Endothelial cell (in vitro differentiated cells): ENCODE results near the gene ANKH. TPM values are rescaled to one million over a fixed set of nuclear protein-coding genes. Genes with fewer than 3 reads are reported as not detected.

ENCODE experiments used
- DNase-seq: peaks from one replicate; pipeline ENCODE4 v3.0.0; 2021; ENCODE audit warnings: low spot score
- H3K27ac Mint-ChIP-seq: one replicate; pipeline ENCODE4 v1.8.0; 2021; ENCODE audit warnings: mixed read lengths, inconsistent platforms; ENCODE audit not compliant: unreplicated experiment
- H3K27me3 Mint-ChIP-seq: one replicate; pipeline ENCODE4 v1.8.0; 2021; ENCODE audit warnings: mild to moderate bottlenecking, moderate library complexity, mixed read lengths, inconsistent platforms; ENCODE audit not compliant: unreplicated experiment
- H3K36me3 Mint-ChIP-seq: one replicate; pipeline ENCODE4 v1.8.0; 2021; ENCODE audit warnings: mild to moderate bottlenecking, low read depth, mixed read lengths, inconsistent platforms; ENCODE audit not compliant: unreplicated experiment
- H3K4me1 Mint-ChIP-seq: one replicate; pipeline ENCODE4 v1.8.0; 2021; ENCODE audit warnings: mild to moderate bottlenecking, mixed read lengths, inconsistent platforms; ENCODE audit not compliant: unreplicated experiment
- H3K4me3 Mint-ChIP-seq: one replicate; pipeline ENCODE4 v1.8.0; 2021; ENCODE audit warnings: mild to moderate bottlenecking, mixed read lengths, inconsistent platforms; ENCODE audit not compliant: unreplicated experiment
- H3K9me3 Mint-ChIP-seq: one replicate; pipeline ENCODE4 v1.8.0; 2021; ENCODE audit warnings: mixed read lengths, inconsistent platforms; ENCODE audit not compliant: unreplicated experiment
- CTCF ChIP-seq: fragments of 200-600 bp; sonication (generic); IDR thresholded peaks from one replicate; pipeline ENCODE4 v1.5.0; 2021; ENCODE audit warnings: antibody characterized with exemption; ENCODE audit not compliant: unreplicated experiment
- total RNA-seq: library from RNA; stranded (reverse); fragmentation: NEBNext Ultra II Directional; extraction: Animal tissue kit (Norgen Biotek cat#: 25700); gene quantifications from one replicate; pipeline ENCODE4 v1.2.1, GENCODE V29; 2021; ENCODE audit not compliant: unreplicated experiment

The ANKH gene
- total RNA-seq, 1 donor from 2014 or later: 61.8 TPM

GRCh38 chr5:14741801-14742440, 129.7 kb downstream of the ANKH start:
- no peaks in the 10 kb centered on the region for H3K9me3 Mint-ChIP-seq
- DNase-seq: no peak
- peaks cover 6% of the 10 kb centered on the region for H3K27me3 Mint-ChIP-seq
- H3K27ac Mint-ChIP-seq: no peak overlapping the region
- H3K4me3 Mint-ChIP-seq: peak overlapping the region; percentile 70
- peaks cover 26% of the 10 kb centered on the region for H3K36me3 Mint-ChIP-seq
- TF ChIP-seq CTCF: no peak
- peaks cover 3% of the 10 kb centered on the region for H3K4me1 Mint-ChIP-seq

GRCh38 chr5:14741131-14741530, 130.4 kb downstream of the ANKH start:
- Mint-ChIP-seq H3K36me3 (peaks cover 28% of the 10 kb centered on the region), H3K27ac (no peak overlapping the region), H3K9me3 (no peaks in the 10 kb centered on the region), H3K27me3 (peaks cover 5% of the 10 kb centered on the region), H3K4me3 (no peak overlapping the region), H3K4me1 (peaks cover 3% of the 10 kb centered on the region)
- DNase-seq: no peak
- no peak for TF ChIP-seq CTCF

- TF ChIP-seq CTCF: no peak
- Mint-ChIP-seq H3K4me3 (no peak overlapping the region), H3K4me1 (no peaks in the 10 kb centered on the region), H3K9me3 (no peaks in the 10 kb centered on the region), H3K27me3 (peaks cover 4% of the 10 kb centered on the region), H3K27ac (no peak overlapping the region), H3K36me3 (peaks cover 24% of the 10 kb centered on the region)
- no peak for DNase-seq
Measured at GRCh38 chr5:14739981-14740380, 131.6 kb downstream of the ANKH start.

GRCh38 chr5:14739538-14739937, 132.0 kb downstream of the ANKH start:
- Mint-ChIP-seq H3K27ac (no peak overlapping the region), H3K4me3 (no peak overlapping the region), H3K4me1 (no peaks in the 10 kb centered on the region), H3K36me3 (peaks cover 28% of the 10 kb centered on the region), H3K9me3 (no peaks in the 10 kb centered on the region), H3K27me3 (peaks cover 4% of the 10 kb centered on the region)
- no peak for TF ChIP-seq CTCF
- DNase-seq: no peak

GRCh38 chr5:14738050-14738449, 133.5 kb downstream of the ANKH start:
- no peak for TF ChIP-seq CTCF
- Mint-ChIP-seq H3K27ac (no peak overlapping the region), H3K4me3 (no peak overlapping the region), H3K9me3 (no peaks in the 10 kb centered on the region), H3K27me3 (peaks cover 4% of the 10 kb centered on the region), H3K36me3 (peaks cover 29% of the 10 kb centered on the region), H3K4me1 (no peaks in the 10 kb centered on the region)
- no peak for DNase-seq
